Middle frontal gyrus (tissue), 1 donor: Measurements from ENCODE around the gene DHRS7B.

Source experiments
- DNase-seq: peaks from one replicate; pipeline ENCODE4 v3.0.0-alpha.2; 2015; ENCODE audit warnings: low spot score; ENCODE audit errors: extremely low spot score

DHRS7B gene

DNA sequence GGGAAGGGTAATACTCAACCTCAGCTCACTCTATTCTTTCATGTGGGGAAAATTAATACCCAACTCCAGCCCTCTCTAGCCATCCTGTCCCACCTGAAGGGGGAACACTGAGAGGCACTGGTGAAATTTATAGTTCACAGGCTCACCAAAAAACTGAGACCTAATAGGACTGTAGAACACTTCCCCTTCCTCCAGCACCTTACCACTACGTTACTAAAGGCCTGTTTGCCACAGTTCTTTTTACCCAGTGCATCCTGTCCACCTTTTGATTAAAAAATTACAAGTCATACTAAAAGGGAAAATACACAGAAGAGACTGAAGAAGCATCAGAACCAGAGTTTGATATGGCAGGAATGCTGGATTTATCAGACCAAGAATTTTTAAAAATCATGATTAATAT, 26.0 kb downstream of the DHRS7B start:
- DNase-seq, result no peak

DNA sequence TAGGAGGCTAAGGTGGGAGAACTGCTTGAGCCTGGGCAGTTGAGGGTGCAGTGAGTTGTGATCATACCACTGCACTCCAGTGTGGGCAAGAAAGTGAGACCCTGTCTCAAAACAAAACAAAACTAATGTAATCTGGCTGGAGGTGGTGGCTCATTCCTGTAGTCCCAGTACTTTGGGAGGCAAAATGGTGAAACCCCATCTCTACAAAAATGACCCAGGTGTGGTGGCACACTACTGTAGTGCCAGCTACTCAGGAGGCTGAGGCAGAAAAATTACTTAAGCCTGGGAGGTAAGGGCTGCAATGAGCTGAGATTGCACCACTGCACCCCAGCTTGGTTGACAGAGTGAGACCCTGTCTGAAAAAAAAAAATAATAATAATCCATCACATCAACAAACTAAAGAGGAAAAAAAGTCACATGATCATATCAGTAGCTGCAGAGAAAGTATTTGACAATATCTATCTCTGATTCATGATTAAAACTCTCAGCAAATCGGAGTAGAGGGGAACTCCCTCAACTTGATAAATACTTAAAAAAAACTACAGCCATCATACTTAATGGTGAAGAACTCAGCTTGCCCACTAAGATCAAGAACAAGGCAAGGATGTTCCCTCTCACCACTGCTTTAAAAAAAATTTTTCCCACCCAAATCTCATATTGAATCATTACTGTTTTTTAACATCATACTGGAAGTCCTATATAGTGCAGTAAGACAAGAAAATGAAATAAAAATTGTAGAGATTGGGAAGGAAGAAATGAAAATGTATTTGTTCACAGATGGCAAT, 31.0 kb downstream of the DHRS7B start:
- DNase-seq, result no peak

DNA sequence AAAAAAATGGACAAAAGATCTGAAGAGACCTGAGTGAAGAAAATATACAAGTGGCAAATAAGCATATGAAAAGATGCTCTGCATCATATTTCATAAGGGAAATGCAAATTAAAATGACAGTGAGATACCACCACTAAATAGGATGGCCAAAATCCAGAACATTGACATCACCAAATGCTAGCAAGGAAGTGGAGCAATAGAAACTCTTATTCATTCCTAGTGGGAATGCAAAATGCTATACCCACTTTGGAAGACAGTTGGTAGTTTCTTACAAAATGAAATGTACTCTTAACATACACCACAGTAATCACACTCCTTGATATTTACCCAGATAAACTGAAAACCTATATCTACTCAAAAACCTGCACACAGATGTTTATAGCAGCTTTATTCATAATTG, 33.6 kb downstream of the DHRS7B start:
- DNase-seq, result no peak

DNA sequence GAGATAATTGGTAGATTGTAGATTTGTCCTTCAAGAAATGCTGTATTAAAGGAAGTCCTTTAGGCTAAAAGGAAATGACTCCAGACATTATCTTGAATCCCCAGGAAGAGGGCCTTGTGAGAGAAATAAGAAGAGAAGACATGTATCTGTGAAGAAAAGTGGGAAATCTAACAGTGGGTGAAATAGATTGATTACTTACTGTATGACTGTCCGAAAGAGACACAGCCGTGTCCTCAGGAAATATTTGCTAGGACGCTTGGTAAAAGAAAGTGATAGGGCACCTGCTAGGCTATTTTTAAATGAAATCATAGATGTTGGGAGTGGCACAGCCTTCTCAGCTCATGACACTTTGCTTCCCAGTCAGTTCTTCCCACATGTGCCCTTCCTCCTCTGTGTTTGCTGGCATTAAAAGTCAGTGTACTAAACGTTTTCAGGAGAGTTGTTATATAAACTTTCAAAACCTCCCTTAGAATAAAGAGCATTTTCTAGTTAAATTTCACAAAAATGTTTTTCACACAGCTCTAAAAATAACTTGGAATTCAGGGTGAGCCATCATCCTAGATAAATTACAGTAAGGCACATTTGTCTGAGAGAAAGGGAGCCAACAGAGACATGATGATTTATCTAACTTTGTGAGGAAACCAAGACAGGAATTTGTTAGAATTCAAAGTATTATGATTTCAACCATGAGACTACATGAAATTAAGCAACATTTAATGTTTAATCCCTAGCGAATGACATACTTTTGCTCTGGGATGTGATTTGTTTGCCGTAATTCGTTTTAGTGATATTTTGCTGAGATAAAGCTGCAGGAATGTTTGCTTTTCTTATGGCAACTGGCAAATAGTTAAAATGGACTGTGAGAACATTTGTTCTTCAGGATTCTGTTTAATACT, 35.0 kb downstream of the DHRS7B start:
- peak; percentile 9 for DNase-seq

DNA sequence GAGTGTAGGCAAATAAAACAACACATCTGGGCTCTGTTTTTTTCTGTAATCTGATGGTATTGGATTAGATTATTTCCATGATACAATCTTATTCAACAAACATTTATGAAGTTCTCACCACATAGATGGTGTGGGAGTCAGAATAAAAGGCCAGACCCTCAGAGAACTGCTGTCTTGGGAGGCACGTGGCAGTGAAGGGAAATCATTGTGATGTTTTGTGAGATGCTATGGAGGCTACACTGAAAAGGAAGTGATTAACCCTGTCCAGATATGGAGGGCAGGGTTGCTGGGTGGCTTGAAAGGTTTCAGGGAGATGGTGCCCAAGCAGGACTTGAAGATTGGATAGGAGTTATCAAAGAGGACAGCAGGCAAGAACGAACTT, 35.6 kb downstream of the DHRS7B start:
- no peak for DNase-seq

DNA sequence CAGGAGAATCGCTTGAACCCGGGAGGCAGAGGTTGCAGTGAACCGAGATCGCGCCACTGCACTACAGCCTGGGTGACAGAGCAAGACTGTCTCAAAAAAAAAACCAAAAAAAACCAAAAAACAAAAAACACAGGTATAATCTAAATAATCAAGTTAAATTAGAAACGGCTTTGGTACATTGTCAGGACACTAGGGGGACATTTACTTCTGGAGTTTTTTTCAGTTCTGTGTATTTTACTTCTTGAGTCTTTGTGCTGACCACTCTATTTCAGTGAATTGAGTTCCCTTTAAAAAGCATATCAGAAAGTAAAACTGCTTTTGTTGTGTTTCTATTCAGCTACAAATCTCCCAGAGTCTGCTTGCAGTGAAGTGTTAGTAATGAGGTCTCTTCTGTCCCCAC, 36.3 kb downstream of the DHRS7B start:
- DNase-seq, result no peak

DNA sequence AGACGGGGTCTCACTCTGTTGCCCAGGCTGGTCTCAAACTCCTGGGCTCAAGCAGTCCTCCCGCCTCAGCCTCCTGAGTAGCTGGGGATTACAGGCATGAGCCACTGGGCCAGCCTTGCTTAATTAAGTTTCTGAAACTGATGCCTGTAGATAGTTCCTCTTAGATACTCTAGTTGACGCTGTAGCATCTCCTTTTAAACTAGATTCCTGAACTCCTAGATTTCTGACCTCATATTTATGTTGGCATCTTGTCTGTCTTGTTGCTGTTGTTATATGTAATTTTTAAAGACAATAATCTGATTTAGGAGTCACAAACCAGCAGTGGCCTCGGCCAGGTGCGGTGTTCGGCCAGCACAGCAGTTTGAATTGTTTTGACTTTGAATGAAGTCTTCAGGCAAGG, 37.5 kb downstream of the DHRS7B start:
- no peak for DNase-seq

DNA sequence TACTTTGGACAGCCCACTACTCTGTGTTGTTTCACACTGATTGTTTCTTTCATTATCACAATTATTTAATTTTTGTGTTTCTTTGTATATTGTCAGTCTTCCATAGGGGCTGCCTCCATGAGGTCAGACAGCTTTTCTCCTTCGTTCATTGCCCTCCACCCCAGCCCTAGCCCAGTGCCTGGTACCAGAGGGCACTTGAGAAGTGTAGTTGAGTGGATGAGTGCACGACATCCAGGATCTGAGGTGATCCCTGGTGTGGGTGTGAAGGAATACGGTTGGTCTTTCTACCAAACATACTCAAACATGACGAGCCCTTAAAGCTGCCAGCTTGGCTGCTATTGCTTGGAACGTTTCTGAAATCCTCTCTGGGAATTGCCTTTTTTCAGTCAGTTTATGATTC, 37.9 kb downstream of the DHRS7B start:
- DNase-seq, result no peak

DNA sequence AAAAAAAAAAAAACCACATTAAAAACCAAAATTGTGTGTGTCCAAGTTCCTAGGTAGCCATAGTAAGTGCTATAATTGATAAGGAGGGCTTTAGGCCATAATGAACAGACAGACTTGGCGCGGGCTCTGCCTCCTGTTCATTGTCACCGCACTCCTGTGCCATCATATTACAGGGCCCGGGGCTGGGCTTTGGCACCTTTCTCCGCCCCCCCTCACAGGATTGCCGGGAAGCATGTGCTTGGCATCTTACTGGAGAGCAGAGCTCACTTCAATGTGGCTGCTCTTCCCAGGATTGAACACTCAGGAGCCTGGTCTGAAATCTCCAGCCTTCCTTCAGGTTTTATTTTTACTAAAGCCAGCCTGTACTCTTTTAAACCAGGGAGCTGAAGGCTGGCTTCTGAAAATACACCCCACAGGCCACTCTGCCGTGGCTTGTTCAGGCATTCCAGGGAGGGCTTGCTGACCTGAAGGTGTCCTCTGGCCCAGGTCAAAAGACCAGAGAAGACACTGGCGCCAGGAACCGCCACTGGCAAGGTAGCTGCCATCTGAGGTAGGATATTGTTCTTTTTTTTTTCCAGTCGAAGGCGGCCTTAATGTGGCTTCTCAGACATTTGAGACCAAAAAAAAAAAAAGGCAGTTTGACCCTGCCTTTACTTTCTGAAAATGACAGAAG, 39.3 kb downstream of the DHRS7B start:
- DNase-seq, result no peak

DNA sequence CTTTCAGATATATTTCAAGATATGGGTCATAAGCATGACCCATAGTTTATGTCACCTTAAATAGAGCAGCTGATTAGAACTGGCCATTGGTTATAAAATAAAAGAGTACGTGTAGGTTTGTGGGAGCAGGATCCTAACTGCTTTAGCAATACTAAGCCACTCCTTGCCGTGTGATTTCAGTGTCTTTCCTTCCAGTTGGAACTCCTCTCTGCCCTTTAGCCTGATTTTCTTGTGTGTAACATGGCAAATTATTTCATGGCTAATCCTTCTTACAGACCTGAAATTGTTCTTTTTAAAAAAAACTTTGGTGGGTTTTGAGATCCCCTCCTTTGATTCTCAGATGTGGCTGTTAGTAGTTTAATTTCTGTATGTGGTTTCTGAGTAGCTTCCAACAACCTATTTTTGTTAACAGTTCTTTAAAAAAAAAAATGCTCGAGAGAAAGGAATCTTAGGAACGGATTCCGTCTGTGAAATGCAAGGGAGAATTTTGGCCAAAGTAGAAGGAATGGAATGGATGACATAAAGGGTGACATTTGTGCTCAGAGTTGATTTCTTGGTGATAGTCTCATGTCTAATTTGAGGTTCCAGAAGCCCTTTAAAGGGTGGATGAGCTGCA, 39.9 kb downstream of the DHRS7B start:
- no peak for DNase-seq

DNA sequence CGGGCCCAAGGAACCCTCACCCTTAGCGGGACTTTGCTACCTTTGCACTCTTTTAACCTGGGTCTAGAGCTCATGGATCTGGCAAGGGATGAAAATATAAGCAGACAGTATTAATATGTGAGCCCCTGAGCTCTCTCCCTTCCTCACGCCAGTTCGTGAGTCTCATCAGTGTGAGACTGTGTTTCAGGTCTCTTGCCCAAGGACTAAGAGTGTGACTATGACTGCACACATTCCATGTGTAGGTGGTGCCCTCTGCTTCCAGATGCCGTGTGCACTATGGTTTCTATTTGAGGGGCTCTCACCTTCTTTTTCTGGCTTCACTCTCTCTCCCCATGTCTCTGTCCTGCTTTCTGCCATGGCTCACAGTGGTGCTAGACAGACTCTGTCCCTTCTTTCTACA, 40.5 kb downstream of the DHRS7B start:
- DNase-seq, result no peak

DNA sequence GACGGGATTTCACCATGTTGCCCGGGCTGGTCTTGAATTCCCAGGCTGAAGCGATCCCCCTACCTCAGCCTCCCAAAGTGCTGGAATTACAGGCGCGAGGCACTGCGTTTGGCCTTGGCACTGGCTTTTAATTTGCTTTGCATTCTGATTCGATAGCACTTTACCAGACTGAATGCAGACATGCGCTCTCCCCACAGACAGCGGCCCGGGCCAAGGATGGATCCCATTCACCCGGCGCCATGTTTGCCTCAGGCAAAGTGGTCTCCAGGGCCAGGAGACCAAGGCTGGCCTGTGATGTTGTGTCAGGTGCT, 41.7 kb downstream of the DHRS7B start:
- no peak for DNase-seq

DNA sequence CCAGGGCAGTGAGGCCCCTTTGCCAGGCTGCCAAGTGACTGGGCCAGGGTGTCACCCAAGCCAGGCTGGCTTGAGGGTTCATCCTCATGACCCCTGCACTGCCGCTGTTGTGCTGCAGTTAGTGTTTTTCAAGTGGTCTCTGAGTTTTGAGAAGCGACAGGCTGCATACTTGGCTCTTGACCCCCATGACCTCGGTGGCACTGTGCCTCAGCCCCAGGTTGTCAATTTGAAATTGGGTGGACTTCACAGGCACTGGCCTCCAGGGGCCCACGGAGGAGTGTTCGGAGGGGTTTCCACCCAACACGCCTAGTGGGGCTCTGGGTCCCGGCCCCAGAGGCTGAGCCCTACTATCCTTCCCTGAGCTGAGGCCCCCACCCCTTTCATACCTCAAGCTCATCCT, 42.7 kb downstream of the DHRS7B start:
- DNase-seq, result no peak

DNA sequence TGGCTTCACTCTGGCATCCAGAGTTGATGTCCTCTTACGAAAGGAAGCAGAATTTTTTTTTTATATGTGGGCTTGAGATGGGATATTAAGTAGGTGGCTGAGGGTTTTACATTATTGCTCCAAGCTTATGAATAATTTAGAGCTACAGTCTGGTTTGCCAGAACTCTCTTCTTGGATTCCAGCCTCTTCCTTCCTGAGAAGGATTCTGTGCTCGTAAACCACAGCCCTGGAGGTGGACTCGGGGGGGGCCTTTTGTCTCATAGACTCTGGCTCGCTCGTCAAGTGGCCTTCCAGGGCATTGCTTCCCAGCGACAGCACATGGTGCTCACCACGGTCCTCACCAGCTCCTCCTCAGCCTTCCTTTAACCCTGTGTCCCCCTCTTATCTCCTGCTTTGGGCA, 44.0 kb downstream of the DHRS7B start:
- DNase-seq, result no peak

DNA sequence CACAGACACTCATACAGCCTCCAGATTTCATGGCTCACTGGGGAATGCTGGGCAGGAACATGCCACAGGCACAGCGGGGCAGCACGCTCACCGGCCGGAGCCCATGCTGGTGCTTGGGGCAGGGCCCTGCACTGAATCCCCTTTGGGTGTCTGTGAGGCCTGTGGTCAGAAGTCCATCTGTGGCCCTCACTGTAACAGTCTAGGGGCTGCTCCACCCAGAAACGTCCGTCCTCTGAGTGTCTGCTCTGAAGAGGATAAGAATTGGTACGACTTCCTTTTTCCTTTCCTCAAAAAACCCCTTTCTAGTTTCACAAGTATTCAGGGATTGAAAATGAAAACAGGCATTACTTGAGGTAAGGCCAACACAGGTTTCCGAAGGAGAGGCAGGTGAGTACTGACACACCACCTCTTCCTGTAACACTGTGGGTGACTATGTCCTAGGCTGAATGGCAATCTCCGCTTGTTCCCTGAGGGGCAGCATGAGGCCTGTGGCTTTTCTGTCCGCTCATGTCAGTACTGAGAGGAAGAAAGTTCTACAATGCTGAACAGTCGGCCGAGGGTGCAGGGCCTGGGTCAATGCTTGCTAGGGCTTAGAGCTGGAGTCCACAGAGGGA, 44.7 kb downstream of the DHRS7B start:
- no peak for DNase-seq

DNA sequence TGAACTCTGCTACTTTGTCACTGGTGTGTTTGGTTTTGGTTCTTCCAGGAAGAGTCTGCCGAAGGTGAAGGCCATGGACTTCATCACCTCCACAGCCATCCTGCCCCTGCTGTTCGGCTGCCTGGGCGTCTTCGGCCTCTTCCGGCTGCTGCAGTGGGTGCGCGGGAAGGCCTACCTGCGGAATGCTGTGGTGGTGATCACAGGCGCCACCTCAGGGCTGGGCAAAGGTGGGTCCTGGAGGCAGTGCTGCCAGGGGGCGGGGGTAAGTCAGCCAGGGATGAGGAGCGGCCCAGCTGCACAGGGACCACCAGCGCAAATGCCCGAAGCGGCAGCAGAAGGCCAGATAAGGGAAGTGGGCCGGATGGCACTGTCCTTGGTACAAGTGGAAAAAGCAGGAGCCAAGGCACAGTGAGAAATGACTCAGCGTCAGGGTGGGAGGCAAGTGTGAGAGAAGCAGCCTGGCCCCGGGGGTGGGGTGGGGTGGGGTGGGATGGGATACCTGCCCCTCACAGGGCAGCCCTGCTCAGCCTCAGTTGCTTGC, 45.3 kb downstream of the DHRS7B start:
- no peak for DNase-seq

DNA sequence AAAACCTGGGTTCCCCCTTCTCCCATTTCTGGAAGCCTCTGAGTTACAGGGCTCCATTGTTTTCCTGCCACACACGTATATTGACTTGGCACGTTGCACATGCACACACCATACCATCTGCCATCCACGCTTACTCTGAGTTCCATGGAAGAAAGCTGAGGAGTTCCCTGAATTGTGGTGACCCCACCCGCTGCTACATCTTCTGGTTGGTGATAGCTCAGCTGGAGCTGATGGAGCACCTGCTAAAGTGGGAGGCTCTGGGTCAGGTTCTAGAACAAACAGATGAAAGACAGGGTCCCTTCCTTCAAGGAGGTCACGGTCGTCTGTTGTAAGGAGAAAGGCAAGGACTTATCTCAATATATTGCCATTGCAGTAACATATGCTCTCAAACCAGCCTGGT, 46.1 kb downstream of the DHRS7B start:
- DNase-seq, result no peak

DNA sequence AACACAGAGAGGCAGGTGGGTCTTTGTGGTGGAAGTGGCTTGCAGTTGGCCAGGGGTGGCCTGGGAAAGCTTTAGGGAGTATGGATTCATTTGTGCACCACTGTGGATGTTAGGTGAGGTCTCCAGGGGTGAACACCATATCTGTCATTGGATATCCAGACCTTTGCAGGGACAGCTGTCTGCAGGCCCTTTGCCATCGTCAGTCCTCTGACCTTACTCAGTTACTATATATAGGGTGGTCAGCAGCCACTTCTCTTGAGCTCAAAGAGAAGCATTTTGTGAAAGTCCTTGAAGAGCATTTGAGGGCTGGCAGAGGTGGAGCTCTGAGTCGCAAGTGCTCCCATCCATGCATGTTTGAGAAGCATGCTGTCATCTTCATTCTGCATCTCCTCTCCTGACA, 46.8 kb downstream of the DHRS7B start:
- DNase-seq, result no peak

DNA sequence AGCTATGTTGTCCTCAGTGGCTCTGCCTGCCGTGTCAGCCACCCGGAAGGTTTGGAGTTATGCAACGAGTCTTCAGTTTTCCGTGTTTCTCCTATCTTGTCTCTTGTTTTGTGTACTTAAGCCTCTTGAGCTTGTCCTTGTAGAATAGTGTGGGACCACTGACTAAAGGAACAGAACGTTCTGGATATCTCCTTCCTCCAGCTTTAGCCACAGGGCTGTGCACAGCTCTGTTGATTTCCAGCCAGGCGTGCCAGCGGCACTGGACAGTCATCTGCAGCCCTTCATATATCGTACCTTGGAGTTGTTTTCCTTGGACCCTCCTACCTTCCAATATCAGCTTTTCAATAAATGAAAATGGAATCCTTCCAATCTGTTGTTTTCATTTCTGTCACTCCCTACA, 47.4 kb downstream of the DHRS7B start:
- DNase-seq, result no peak

DNA sequence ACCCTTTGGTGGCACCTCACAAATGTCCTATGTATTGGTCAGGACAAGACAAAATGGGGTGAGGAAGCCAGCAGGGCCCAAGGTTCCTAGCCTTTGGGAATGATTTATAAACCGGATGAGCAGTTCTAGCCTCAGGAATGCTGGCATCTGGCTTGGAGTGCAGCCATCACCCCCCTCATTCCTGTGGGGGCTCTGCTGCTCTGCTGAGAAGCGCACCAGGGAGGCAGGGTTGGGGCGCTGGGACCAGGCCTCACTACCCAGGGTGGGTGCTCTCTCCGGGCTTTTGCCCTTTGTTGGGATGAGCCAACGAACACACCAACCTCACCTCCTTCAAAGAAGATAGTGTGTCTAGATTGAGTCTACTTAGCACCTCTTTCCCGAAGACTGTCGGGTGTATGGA, 47.9 kb downstream of the DHRS7B start:
- DNase-seq, result no peak

DNA sequence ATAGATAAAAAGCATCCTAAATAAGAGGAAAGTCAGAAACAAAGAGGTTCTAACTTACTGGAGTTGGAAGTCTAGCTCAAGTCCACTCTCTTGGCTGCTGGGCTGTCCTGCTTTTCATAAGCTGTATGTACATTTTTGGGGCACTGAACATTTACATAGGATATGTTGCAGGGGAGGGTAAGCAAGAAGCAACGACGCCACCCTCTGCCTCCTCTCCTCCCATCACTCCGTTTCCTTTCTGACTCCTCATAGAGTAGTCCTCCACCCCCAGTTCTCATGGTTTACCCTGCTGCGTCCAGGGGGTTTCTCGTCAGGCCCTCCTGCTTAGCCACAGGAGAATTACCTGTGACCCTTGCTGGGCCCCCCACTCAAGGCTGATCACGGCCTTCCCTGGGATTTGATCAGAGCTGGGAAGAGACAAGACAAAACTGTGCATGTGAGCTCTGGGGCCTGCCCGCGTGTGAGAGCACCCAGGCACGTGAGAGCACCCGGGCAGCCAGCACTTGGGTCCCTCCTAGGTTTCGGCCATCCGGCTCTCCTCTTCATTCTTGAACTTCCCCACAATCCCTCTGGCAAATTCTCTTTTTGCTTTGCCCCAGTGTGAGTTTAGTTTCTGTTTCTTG, 50.1 kb downstream of the DHRS7B start:
- no peak for DNase-seq
